Tibial nerve (tissue), 4 donors: Measurements from ENCODE around the gene TENM4. TPM values are rescaled to one million over a fixed set of nuclear protein-coding genes. Genes with fewer than 3 reads are reported as not detected.
A peak's percentile ranks its signal among the peaks of the same experiment; 100 is the strongest.

Source experiments
- DNase-seq, 2 donors: peaks; one replicate each; pipeline ENCODE4 v3.0.0-alpha.2; 2019; ENCODE audit warnings: low spot score in 2 of 2
- H3K27ac ChIP-seq, 4 donors: fragments of 200-600 bp; sonication (generic) in 3 of 4; one replicate each; pipeline ENCODE4 v1.5.1; 2017 to 2019; ENCODE audit warnings: mild to moderate bottlenecking in 1 of 4
- H3K27me3 ChIP-seq, 2 donors: fragments of 200-600 bp; sonication (generic) in 1 of 2; one replicate each; pipeline versions ENCODE4 v1.5.1 to v1.6.0; 2017 to 2019
- H3K36me3 ChIP-seq, 3 donors: fragments of 200-600 bp; sonication (generic); one replicate each; pipeline ENCODE4 v1.5.1; 2018 to 2019
- H3K4me1 ChIP-seq, 4 donors: fragments of 200-600 bp; sonication (generic) in 3 of 4; one replicate each; pipeline ENCODE4 v1.5.1; 2017 to 2019
- H3K4me3 ChIP-seq, 4 donors: fragments of 200-600 bp; sonication (generic) in 3 of 4; one replicate each; pipeline ENCODE4 v1.5.1; 2017 to 2019; ENCODE audit warnings: mild to moderate bottlenecking in 1 of 4, moderate library complexity in 1 of 4
- H3K9me3 ChIP-seq, 4 donors: fragments of 200-600 bp; sonication (generic) in 3 of 4; one replicate each; pipeline ENCODE4 v1.5.1; 2017 to 2019
- EP300 ChIP-seq, 2 donors: sonication (generic); formaldehyde crosslinking; IDR thresholded peaks; one replicate each; pipeline ENCODE4 v1.6.1; 2017; ENCODE audit warnings: antibody characterized with exemption in 2 of 2, mild to moderate bottlenecking in 1 of 2
- POLR2A ChIP-seq, 2 donors: fragments of 450-650 bp; IDR thresholded peaks; one replicate each; pipeline ENCODE4 v1.6.1; 2017; ENCODE audit warnings: antibody characterized with exemption in 2 of 2, mild to moderate bottlenecking in 2 of 2, moderate library complexity in 2 of 2
- WGBS, 2 donors: methylation state at CpG; one replicate each; pipeline ENCODE4 v1.1.5; 2018; 5-methylcytosine and 5-hydroxymethylcytosine counted together
- total RNA-seq, 4 donors: library from RNA; depleted of rRNA; stranded (reverse); fragments of >200 nt; gene quantifications; one replicate each; pipeline ENCODE4 v1.1.0, GENCODE V29; 2016
- TF ChIP-seq, protein P1 (sequence below), 5 experiments: fragments of 200-600 bp in 3 of 5; fragments of 450-650 bp in 2 of 5; sonication (generic) in 3 of 5; IDR thresholded peaks; one replicate each; pipeline ENCODE4 v1.5.1; 2016 to 2019; ENCODE audit warnings: antibody characterized with exemption in 5 of 5, mild to moderate bottlenecking in 3 of 5, moderate library complexity in 2 of 5

The TENM4 gene
- total RNA-seq, 4 donors from 2014 or later: 15.3 to 36.3 (median 19.6) TPM

DNA sequence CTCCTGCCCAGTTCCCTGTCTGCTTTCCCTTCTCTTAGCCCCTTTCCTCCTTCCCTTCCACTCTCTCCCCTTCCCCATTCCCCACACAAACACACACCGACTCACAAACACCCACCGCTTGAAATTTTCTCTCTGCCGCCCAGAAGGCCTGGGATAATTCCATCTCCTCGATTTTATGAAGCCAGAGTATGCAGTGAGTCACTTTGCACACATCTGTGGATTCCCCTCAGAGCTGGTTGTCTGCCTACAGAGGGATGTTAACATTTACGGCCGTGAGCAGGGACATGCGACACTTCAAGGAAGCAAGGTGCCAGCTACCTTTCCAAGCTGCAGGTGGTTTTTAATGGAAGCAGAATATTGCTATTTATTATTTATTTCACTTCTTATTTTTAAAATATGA, 332.0 kb downstream of the TENM4 start:
- WGBS, 2 donors: 75 to 83% methylated on average over 7 of the region's 7 CpGs
- DNase-seq: no peak
- Histone ChIP-seq H3K27ac (no peak overlapping the region), H3K4me3 (no peak overlapping the region), H3K27me3 (no peaks in the 10 kb centered on the region), H3K9me3 (no peaks in the 10 kb centered on the region), H3K4me1 (no peaks in the 10 kb centered on the region), H3K36me3 (no peaks in the 10 kb centered on the region)
- TF ChIP-seq EP300 (IDR thresholded peaks at IDR 0.05) (no peak), POLR2A (IDR thresholded peaks at IDR 0.05) (no peak)
- TF ChIP-seq, protein P1, sequence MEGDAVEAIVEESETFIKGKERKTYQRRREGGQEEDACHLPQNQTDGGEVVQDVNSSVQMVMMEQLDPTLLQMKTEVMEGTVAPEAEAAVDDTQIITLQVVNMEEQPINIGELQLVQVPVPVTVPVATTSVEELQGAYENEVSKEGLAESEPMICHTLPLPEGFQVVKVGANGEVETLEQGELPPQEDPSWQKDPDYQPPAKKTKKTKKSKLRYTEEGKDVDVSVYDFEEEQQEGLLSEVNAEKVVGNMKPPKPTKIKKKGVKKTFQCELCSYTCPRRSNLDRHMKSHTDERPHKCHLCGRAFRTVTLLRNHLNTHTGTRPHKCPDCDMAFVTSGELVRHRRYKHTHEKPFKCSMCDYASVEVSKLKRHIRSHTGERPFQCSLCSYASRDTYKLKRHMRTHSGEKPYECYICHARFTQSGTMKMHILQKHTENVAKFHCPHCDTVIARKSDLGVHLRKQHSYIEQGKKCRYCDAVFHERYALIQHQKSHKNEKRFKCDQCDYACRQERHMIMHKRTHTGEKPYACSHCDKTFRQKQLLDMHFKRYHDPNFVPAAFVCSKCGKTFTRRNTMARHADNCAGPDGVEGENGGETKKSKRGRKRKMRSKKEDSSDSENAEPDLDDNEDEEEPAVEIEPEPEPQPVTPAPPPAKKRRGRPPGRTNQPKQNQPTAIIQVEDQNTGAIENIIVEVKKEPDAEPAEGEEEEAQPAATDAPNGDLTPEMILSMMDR (IDR thresholded peaks at IDR 0.05): no peak

GRCh38 chr11:79102840-79103239, 338.0 kb downstream of the TENM4 start:
- Histone ChIP-seq H3K27ac (no peak overlapping the region), H3K4me1 (peaks cover 0 to 14% (median 0%) of the 10 kb centered on the region in 4 donors), H3K4me3 (no peak overlapping the region), H3K36me3 (no peaks in the 10 kb centered on the region), H3K9me3 (no peaks in the 10 kb centered on the region), H3K27me3 (no peaks in the 10 kb centered on the region)
- WGBS, 2 donors: 72 to 74% methylated on average over 4 of the region's 4 CpGs
- TF ChIP-seq POLR2A (IDR thresholded peaks at IDR 0.05) (no peak), EP300 (IDR thresholded peaks at IDR 0.05) (no peak)
- TF ChIP-seq, protein P1 (IDR thresholded peaks at IDR 0.05): no peak
- DNase-seq: no peak

GRCh38 chr11:79101656-79102055, 339.2 kb downstream of the TENM4 start:
- no peak overlapping the region for H3K27ac ChIP-seq
- no peak for DNase-seq
- H3K36me3 ChIP-seq: no peaks in the 10 kb centered on the region
- no peak for TF ChIP-seq POLR2A (IDR thresholded peaks at IDR 0.05)
- TF ChIP-seq, protein P1 (IDR thresholded peaks at IDR 0.05): no peak
- no peak for TF ChIP-seq EP300 (IDR thresholded peaks at IDR 0.05)
- no peaks in the 10 kb centered on the region for H3K9me3 ChIP-seq
- peaks cover 0 to 26% (median 0%) of the 10 kb centered on the region in 4 donors for H3K4me1 ChIP-seq
- WGBS, 2 donors: 50 to 55% methylated on average over 2 of the region's 2 CpGs
- H3K4me3 ChIP-seq: no peak overlapping the region
- H3K27me3 ChIP-seq: no peaks in the 10 kb centered on the region

DNA sequence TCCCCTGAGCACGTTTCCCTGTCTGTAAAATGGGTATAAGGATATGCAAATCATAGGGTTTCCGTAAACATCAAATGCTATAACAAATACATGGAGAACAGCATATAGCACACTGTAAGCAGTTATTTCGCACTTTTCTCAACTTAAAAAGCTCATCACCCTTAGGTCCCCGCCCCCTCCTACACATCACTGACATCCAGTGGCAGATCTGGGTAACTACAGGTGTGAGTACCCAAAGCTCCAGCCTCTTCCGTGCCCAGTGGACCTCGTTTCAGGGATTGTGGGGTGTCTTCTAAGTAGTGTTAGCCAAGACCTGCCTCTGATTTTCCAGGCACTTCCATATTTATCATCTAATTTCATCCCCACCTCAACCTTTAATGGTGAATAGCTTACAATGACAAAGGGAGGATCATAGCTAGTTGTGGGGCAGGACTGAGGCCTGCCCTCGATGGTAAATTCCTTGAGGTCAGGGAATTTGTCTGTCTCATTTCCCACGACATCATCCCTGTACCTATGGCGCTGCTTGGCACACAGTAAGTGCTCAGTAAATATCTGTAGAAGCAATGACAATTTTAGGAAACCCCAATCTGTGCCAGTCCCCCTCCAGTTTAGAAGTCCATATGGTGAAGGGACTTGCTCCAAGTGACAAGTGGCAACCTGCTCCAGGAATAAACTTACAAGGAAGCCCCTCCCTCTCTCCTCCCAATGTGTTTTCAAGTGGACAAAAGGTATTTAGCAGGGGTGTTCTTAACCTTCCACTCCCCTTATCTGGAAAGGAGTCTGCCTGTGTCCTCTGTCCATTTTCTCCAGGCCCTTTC, 340.5 kb downstream of the TENM4 start:
- TF ChIP-seq, protein P1 (IDR thresholded peaks at IDR 0.05): peak; percentile 49 to 71 (median 53)
- no peak for TF ChIP-seq EP300 (IDR thresholded peaks at IDR 0.05)
- Histone ChIP-seq H3K4me3 (no peak overlapping the region), H3K9me3 (no peaks in the 10 kb centered on the region), H3K4me1 (peaks cover 0 to 31% (median 0%) of the 10 kb centered on the region in 4 donors), H3K27me3 (no peaks in the 10 kb centered on the region), H3K36me3 (no peaks in the 10 kb centered on the region), H3K27ac (no peak overlapping the region)
- 43 to 56% methylated on average over 9 of the region's 9 CpGs for WGBS, 2 donors
- DNase-seq: peak in 1 of 2 donors; percentile 44

DNA sequence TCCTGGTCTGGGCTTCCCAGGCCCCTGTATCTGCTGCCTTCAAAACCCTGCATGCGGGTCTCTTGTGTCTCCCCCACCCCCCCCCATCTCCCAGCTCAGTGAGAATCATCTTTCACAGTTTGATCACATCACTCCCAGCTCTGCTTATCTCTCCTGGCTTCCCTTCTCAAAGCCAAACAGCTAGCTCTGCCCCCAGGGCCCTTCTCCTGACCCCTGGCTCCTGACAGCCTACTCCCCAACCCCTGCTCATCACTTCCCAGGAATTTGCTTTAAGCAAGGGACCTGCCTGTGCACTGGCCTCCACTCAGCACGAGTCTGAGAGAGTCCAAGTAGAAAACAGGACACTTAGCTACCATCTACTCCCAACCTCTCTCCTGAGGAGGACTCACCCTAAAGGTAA, 342.7 kb downstream of the TENM4 start:
- H3K9me3 ChIP-seq: peaks cover 0 to 7% (median 0%) of the 10 kb centered on the region in 4 donors
- peaks cover 0 to 31% (median 0%) of the 10 kb centered on the region in 4 donors for H3K4me1 ChIP-seq
- no peak for DNase-seq
- no peak overlapping the region for H3K4me3 ChIP-seq
- H3K27me3 ChIP-seq: no peaks in the 10 kb centered on the region
- no peak overlapping the region for H3K27ac ChIP-seq
- TF ChIP-seq EP300 (IDR thresholded peaks at IDR 0.05): no peak
- TF ChIP-seq, protein P1 (IDR thresholded peaks at IDR 0.05): no peak
- no peaks in the 10 kb centered on the region for H3K36me3 ChIP-seq
- WGBS, 2 donors: 24 to 35% methylated on average over 2 of the region's 2 CpGs
